HepG2 (cell line): Measurements from ENCODE around the gene C1orf35. TPM values are rescaled to one million over a fixed set of nuclear protein-coding genes. Genes with fewer than 3 reads are reported as not detected.
A peak's percentile ranks its signal among the peaks of the same experiment; 100 is the strongest.

Experiments
- ATRX ChIP-seq: sonication (generic); formaldehyde crosslinking; IDR thresholded peaks from 2 replicates; pipeline ENCODE4 v1.4.0; 2020; ENCODE audit warnings: missing genetic modification reagents, borderline replicate concordance
- FOXA3 ChIP-seq: IDR thresholded peaks from 2 replicates; pipeline ENCODE4 v1.6.1; 2016; ENCODE audit warnings: missing genetic modification reagents, missing compliant biosample characterization
- FOXM1 ChIP-seq: sonication (generic); formaldehyde crosslinking; IDR thresholded peaks from 2 replicates; pipeline ENCODE4 v1.5.0; 2020; ENCODE audit warnings: missing genetic modification reagents
- IRF2 ChIP-seq: IDR thresholded peaks from 2 replicates; pipeline ENCODE4 v1.6.1; 2018; ENCODE audit warnings: missing genetic modification reagents, missing compliant biosample characterization
- KAT8 ChIP-seq: IDR thresholded peaks from 2 replicates; pipeline ENCODE4 v1.6.1; 2016; ENCODE audit warnings: missing genetic modification reagents, missing compliant biosample characterization
- KDM6A ChIP-seq: IDR thresholded peaks from 2 replicates; pipeline ENCODE4 v1.6.1; 2016; ENCODE audit warnings: low read depth
- NKX3-1 ChIP-seq: sonication (generic); formaldehyde crosslinking; IDR thresholded peaks from 2 replicates; pipeline ENCODE4 v1.5.0; 2020; ENCODE audit warnings: missing genetic modification reagents
- NR0B2 ChIP-seq: sonication (generic); formaldehyde crosslinking; IDR thresholded peaks from 2 replicates; pipeline ENCODE4 v1.4.0; 2020; ENCODE audit warnings: mild to moderate bottlenecking, missing genetic modification reagents
- POLR2A ChIP-seq, 2 experiments: IDR thresholded peaks; 2 replicates each; pipeline ENCODE4 v1.6.1; 2011; ENCODE audit warnings: low read depth in 2 of 2, low read length in 2 of 2, mild to moderate bottlenecking in 1 of 2, moderate library complexity in 1 of 2; ENCODE audit not compliant: insufficient read depth in 1 of 2
- SALL1 ChIP-seq: sonication (generic); formaldehyde crosslinking; IDR thresholded peaks from 2 replicates; pipeline ENCODE4 v1.8.0; 2022; ENCODE audit warnings: mild to moderate bottlenecking, missing genetic modification reagents
- SALL2 ChIP-seq: sonication (generic); formaldehyde crosslinking; IDR thresholded peaks from 2 replicates; pipeline ENCODE4 v1.8.1; 2023; ENCODE audit warnings: mild to moderate bottlenecking, missing genetic modification reagents, inconsistent platforms
- SPEN ChIP-seq: sonication (generic); formaldehyde crosslinking; IDR thresholded peaks from 2 replicates; pipeline ENCODE4 v1.5.1; 2020; ENCODE audit warnings: low read depth, mild to moderate bottlenecking, missing genetic modification reagents
- TERF1 ChIP-seq: sonication (generic); formaldehyde crosslinking; IDR thresholded peaks from 2 replicates; pipeline ENCODE4 v1.8.0; 2022; ENCODE audit warnings: mild to moderate bottlenecking, missing genetic modification reagents, moderate library complexity
- ZBED4 ChIP-seq: sonication (generic); formaldehyde crosslinking; IDR thresholded peaks from 2 replicates; pipeline ENCODE4 v1.4.0; 2020; ENCODE audit warnings: missing genetic modification reagents, borderline replicate concordance
- ZEB1 ChIP-seq: IDR thresholded peaks from 2 replicates; pipeline ENCODE4 v1.6.1; 2012; ENCODE audit warnings: mild to moderate bottlenecking, low read depth, inconsistent platforms; ENCODE audit not compliant: insufficient replicate concordance
- ZFP91 ChIP-seq: sonication (generic); formaldehyde crosslinking; IDR thresholded peaks from 2 replicates; pipeline ENCODE4 v1.9.0; 2022; ENCODE audit warnings: missing genetic modification reagents, mild to moderate bottlenecking, borderline replicate concordance
- ZKSCAN1 ChIP-seq: fragments of 150-350 bp; IDR thresholded peaks from 2 replicates; pipeline ENCODE4 v1.6.1; 2014; ENCODE audit warnings: low read length
- ZNF317 ChIP-seq: sonication (generic); formaldehyde crosslinking; IDR thresholded peaks from 2 replicates; pipeline ENCODE4 v1.5.0; 2020; ENCODE audit warnings: mild to moderate bottlenecking, missing genetic modification reagents
- ZNF337 ChIP-seq: sonication (generic); formaldehyde crosslinking; IDR thresholded peaks from 2 replicates; pipeline ENCODE4 v1.5.1; 2020; ENCODE audit warnings: missing genetic modification reagents, low read depth, mild to moderate bottlenecking, borderline replicate concordance
- ZNF543 ChIP-seq: sonication (generic); formaldehyde crosslinking; IDR thresholded peaks from 2 replicates; pipeline ENCODE4 v1.4.0; 2020; ENCODE audit warnings: mild to moderate bottlenecking, missing genetic modification reagents
- ZNF710 ChIP-seq: sonication (generic); formaldehyde crosslinking; IDR thresholded peaks from 2 replicates; pipeline ENCODE4 v1.5.0; 2020; ENCODE audit warnings: mild to moderate bottlenecking, missing genetic modification reagents, borderline replicate concordance
- polyA plus RNA-seq, 8 experiments: library from polyadenylated mRNA; depleted of rRNA in 3 of 8; stranded (reverse) in 7 of 8; unstranded in 1 of 8; fragments of >200 nt; fragmentation: Illumina TruSeq in 4 of 8; extraction: Trizol in 4 of 8; gene quantifications; 2 replicates each; pipeline versions ENCODE4 v1.2.1 to v1.2.3, GENCODE V29; 2011 to 2016; ENCODE audit warnings: low read depth in 4 of 8, missing spikeins in 1 of 8, mixed read lengths in 1 of 8; ENCODE audit not compliant: insufficient read depth in 1 of 8
- total RNA-seq, 5 experiments: library from RNA; depleted of rRNA; stranded (reverse); fragments of >200 nt; fragmentation: Illumina TruSeq; extraction: Trizol; gene quantifications; 2 replicates each; pipeline ENCODE4 v1.2.3, GENCODE V29; 2016; ENCODE audit warnings: low read depth in 1 of 5

The C1orf35 gene
- total and polyA plus RNA-seq, 2 of the 13 experiments (the other 11 are each of a cell fraction or from before 2014, with no cell fraction given): 8.1 to 19.3 TPM

GRCh38 chr1:228102791-228103620, at the start of gene C1orf35 (continued):
- TF ChIP-seq ZFP91 (CRISPR knock-in tag) (peak; percentile 91), ZNF317 (CRISPR knock-in tag) (peak; percentile 60; the same call in 1 of the 2 replicates), FOXM1 (CRISPR knock-in tag) (no peak), KAT8 (peak; percentile 97), SPEN (peak; percentile 99), ZNF710 (CRISPR knock-in tag) (0 out of 2 replicates have a peak, but pooled peaks have one; percentile 19), NKX3-1 (no peak), ZBED4 (CRISPR knock-in tag) (peak; percentile 92; the same call in 1 of the 2 replicates), KDM6A (CRISPR knock-in tag) (no peak), TERF1 (CRISPR knock-in tag) (no peak), ZNF337 (CRISPR knock-in tag) (no peak), ZEB1 (no peak), SALL2 (peak; percentile 86), ZNF543 (CRISPR knock-in tag) (peak; percentile 77), FOXA3 (CRISPR knock-in tag) (peak; percentile 71), SALL1 (peak; percentile 85), NR0B2 (CRISPR knock-in tag) (peak; percentile 85; the same call in 1 of the 2 replicates), IRF2 (CRISPR knock-in tag) (peak; percentile 86), POLR2A (IDR thresholded peaks at IDR 0.05; ENCODE audit: insufficient read depth in 1 of 2, low read depth in 2 of 2, low read length in 2 of 2) (peak in 1 of 2 experiments; percentile 59; a peak in 1 of 4 replicates), ATRX (CRISPR knock-in tag) (no peak), ZKSCAN1 (no peak)
